ENCODE results near the gene LMF1.

GRCh38 chr16:974001-974601, 3.3 kb upstream of the LMF1 start:
- no peak for TF ChIP-seq POLR2A (IDR thresholded peaks at IDR 0.05; ENCODE audit: low read length)
- no peak for TF ChIP-seq GATA1 (IDR thresholded peaks at IDR 0.05; ENCODE audit: low read depth, low read length)
